Activated effector memory CD4-positive, alpha-beta T cell treated with anti-CD3 and anti-CD28 coated beads, Interleukin-2, amount 50 U/mL, for 16 hours (primary cell): ENCODE results near the gene MCM5.
"Not testable (repeated sequence)": the region's sequence is repeated elsewhere in the genome, so short reads cannot be mapped to it uniquely, and the experiment has no call there.

Source experiments
- DNase-seq: peaks from one replicate; pipeline ENCODE4 v3.0.0-alpha.2; 2020

Gene MCM5

GRCh38 chr22:35452810-35453743 is 53.1 kb downstream of the MCM5 start:
- no peak for DNase-seq

GRCh38 chr22:35454416-35455054 is 54.6 kb downstream of the MCM5 start:
- DNase-seq, result no peak

- DNase-seq, result no peak
These were observed 55.6 kb downstream of the MCM5 start for GRCh38 chr22:35455529-35455928.

GRCh38 chr22:35456757-35457156 is 56.8 kb downstream of the MCM5 start:
- no peak for DNase-seq

GRCh38 chr22:35457729-35458546 is 58.0 kb downstream of the MCM5 start:
- DNase-seq, result no peak

- DNase-seq, result no peak
These were observed 58.8 kb downstream of the MCM5 start for GRCh38 chr22:35458547-35459422.

- DNase-seq, result no peak
These were observed 59.5 kb downstream of the MCM5 start for GRCh38 chr22:35459423-35459894.

GRCh38 chr22:35459976-35460375 is 60.0 kb downstream of the MCM5 start:
- DNase-seq, result not testable (repeated sequence)

- no peak for DNase-seq
These were observed 60.7 kb downstream of the MCM5 start for GRCh38 chr22:35460688-35461087.

GRCh38 chr22:35462498-35463230 is 62.7 kb downstream of the MCM5 start:
- DNase-seq, result no peak

GRCh38 chr22:35463231-35463933 is 63.4 kb downstream of the MCM5 start:
- no peak for DNase-seq

- DNase-seq, result no peak
These were observed 64.5 kb downstream of the MCM5 start for GRCh38 chr22:35464399-35464798.

GRCh38 chr22:35465109-35465701 is 65.3 kb downstream of the MCM5 start:
- no peak for DNase-seq

GRCh38 chr22:35467681-35468434 is 67.9 kb downstream of the MCM5 start:
- no peak for DNase-seq

- no peak for DNase-seq
These were observed 71.0 kb downstream of the MCM5 start for GRCh38 chr22:35470903-35471321.

- DNase-seq, result not testable (repeated sequence)
These were observed 71.6 kb downstream of the MCM5 start for GRCh38 chr22:35471566-35471965.

- no peak for DNase-seq
These were observed 72.5 kb downstream of the MCM5 start for GRCh38 chr22:35472488-35472887.

- DNase-seq, result no peak
These were observed 74.0 kb downstream of the MCM5 start for GRCh38 chr22:35473971-35474370.
